H9 (cell line): Measurements from ENCODE around the gene ADAT2. TPM values are rescaled to one million over a fixed set of nuclear protein-coding genes. Genes with fewer than 3 reads are reported as not detected.

Source experiments
- DNase-seq: peaks from one replicate; pipeline ENCODE4 v3.0.0-alpha.2; 2017
- H2AFZ ChIP-seq: one replicate; pipeline ENCODE4 v1.6.1; 2013; ENCODE audit warnings: mild to moderate bottlenecking, low read length, control low read depth, moderate library complexity
- H2AK5ac ChIP-seq: 2 replicates; pipeline ENCODE4 v1.6.1; 2013; ENCODE audit warnings: low read length, control low read depth, mixed read lengths; ENCODE audit not compliant: insufficient read length
- H2BK120ac ChIP-seq: one replicate; pipeline ENCODE4 v1.6.1; 2013; ENCODE audit warnings: low read depth, mild to moderate bottlenecking, low read length, control low read depth, inconsistent platforms; ENCODE audit not compliant: poor library complexity, severe bottlenecking
- H2BK12ac ChIP-seq: 2 replicates; pipeline ENCODE4 v1.6.1; 2013; ENCODE audit warnings: low read length, control low read depth, mixed read lengths, low read depth; ENCODE audit not compliant: insufficient read length
- H2BK15ac ChIP-seq: 2 replicates; pipeline ENCODE4 v1.6.1; 2013; ENCODE audit warnings: low read depth, low read length, control low read depth
- H2BK20ac ChIP-seq: one replicate; pipeline ENCODE4 v1.6.1; 2013; ENCODE audit warnings: low read depth, mild to moderate bottlenecking, low read length, control low read depth, inconsistent platforms; ENCODE audit not compliant: poor library complexity, severe bottlenecking
- H2BK5ac ChIP-seq: 2 replicates; pipeline ENCODE4 v1.6.1; 2013; ENCODE audit warnings: low read length, control low read depth, mixed read lengths; ENCODE audit not compliant: insufficient read length
- H3K14ac ChIP-seq: 2 replicates; pipeline ENCODE4 v1.6.1; 2013; ENCODE audit warnings: low read length, control low read depth; ENCODE audit not compliant: insufficient read depth
- H3K18ac ChIP-seq: 2 replicates; pipeline ENCODE4 v1.6.1; 2013; ENCODE audit warnings: low read depth, mild to moderate bottlenecking, mixed read lengths, low read length, control low read depth; ENCODE audit not compliant: insufficient read length
- H3K23ac ChIP-seq: 2 replicates; pipeline ENCODE4 v1.6.1; 2013; ENCODE audit warnings: low read length, control low read depth, mixed read lengths, low read depth; ENCODE audit not compliant: insufficient read length
- H3K23me2 ChIP-seq: 2 replicates; pipeline ENCODE4 v1.6.1; 2013; ENCODE audit warnings: low read depth, mild to moderate bottlenecking, mixed read lengths, low read length, control low read depth; ENCODE audit not compliant: insufficient read length, poor library complexity, severe bottlenecking
- H3K27ac ChIP-seq: 2 replicates; pipeline ENCODE4 v1.5.1; 2013; ENCODE audit warnings: low read length, control low read depth, mixed read lengths, low read depth; ENCODE audit not compliant: insufficient read length
- H3K27me3 ChIP-seq: 2 replicates; pipeline ENCODE4 v1.6.1; 2013; ENCODE audit warnings: low read length, control low read depth, inconsistent platforms; ENCODE audit not compliant: insufficient read depth
- H3K4ac ChIP-seq: 2 replicates; pipeline ENCODE4 v1.6.1; 2013; ENCODE audit warnings: low read depth, mild to moderate bottlenecking, control low read depth, inconsistent platforms, low read length, moderate library complexity
- H3K4me1 ChIP-seq: 2 replicates; pipeline ENCODE4 v1.6.1; 2013; ENCODE audit warnings: low read length, control low read depth, inconsistent platforms; ENCODE audit not compliant: insufficient read depth
- H3K4me2 ChIP-seq: 2 replicates; pipeline ENCODE4 v1.6.1; 2013; ENCODE audit warnings: low read length, control low read depth, mixed read lengths; ENCODE audit not compliant: insufficient read length, insufficient read depth
- H3K56ac ChIP-seq: 2 replicates; pipeline ENCODE4 v1.6.1; 2013; ENCODE audit warnings: low read depth, mild to moderate bottlenecking, mixed read lengths, low read length, control low read depth; ENCODE audit not compliant: insufficient read length
- H3K79me1 ChIP-seq: 2 replicates; pipeline ENCODE4 v1.6.1; 2013; ENCODE audit warnings: low read depth, mild to moderate bottlenecking, moderate library complexity, low read length, control low read depth, inconsistent platforms; ENCODE audit not compliant: insufficient read depth, poor library complexity, severe bottlenecking
- H3K79me2 ChIP-seq: 2 replicates; pipeline ENCODE4 v1.6.1; 2013; ENCODE audit warnings: low read length, control low read depth, inconsistent platforms; ENCODE audit not compliant: insufficient read depth
- H3K9ac ChIP-seq: 2 replicates; pipeline ENCODE4 v1.6.1; 2013; ENCODE audit warnings: low read length, control low read depth, mixed read lengths; ENCODE audit not compliant: insufficient read length; ENCODE audit errors: extremely low read depth
- H3K9me3 ChIP-seq: one replicate; pipeline ENCODE4 v1.6.1; 2013; ENCODE audit warnings: low read depth, low read length, inconsistent platforms; ENCODE audit not compliant: control insufficient read depth
- H3T11ph ChIP-seq: one replicate; pipeline ENCODE4 v1.6.1; 2013; ENCODE audit warnings: mild to moderate bottlenecking, low read length, control low read depth, inconsistent platforms
- H4K20me1 ChIP-seq: one replicate; pipeline ENCODE4 v1.6.1; 2013; ENCODE audit not compliant: control insufficient read depth, insufficient read length, insufficient read depth
- H4K5ac ChIP-seq: 2 replicates; pipeline ENCODE4 v1.6.1; 2013; ENCODE audit warnings: low read depth, mild to moderate bottlenecking, mixed read lengths, low read length, control low read depth; ENCODE audit not compliant: insufficient read length
- H4K8ac ChIP-seq: replicated peaks from 2 replicates; pipeline ENCODE4 v1.6.1; 2013; ENCODE audit warnings: low read length, control low read depth, mixed read lengths, low read depth; ENCODE audit not compliant: insufficient read length
- H4K91ac ChIP-seq: 2 replicates; pipeline ENCODE4 v1.6.1; 2013; ENCODE audit warnings: low read depth, mild to moderate bottlenecking, moderate library complexity, mixed read lengths, low read length, control low read depth; ENCODE audit not compliant: insufficient read length
- H3K27ac Mint-ChIP-seq, 3 experiments: 2 replicates in 2 of 3; 3 replicates in 1 of 3; pipeline ENCODE4 v1.8.0; 2020 to 2021; ENCODE audit warnings: mixed read lengths in 3 of 3, mild to moderate bottlenecking in 1 of 3, moderate library complexity in 1 of 3
- H3K27me3 Mint-ChIP-seq: 2 replicates; pipeline ENCODE4 v1.8.0; 2021; ENCODE audit warnings: low read depth, mild to moderate bottlenecking, moderate library complexity, mixed read lengths
- H3K36me3 Mint-ChIP-seq, 3 experiments: 2 replicates in 2 of 3; 3 replicates in 1 of 3; pipeline ENCODE4 v1.8.0; 2020 to 2021; ENCODE audit warnings: low read depth in 3 of 3, mixed read lengths in 3 of 3; ENCODE audit not compliant: insufficient read depth in 1 of 3
- H3K4me1 Mint-ChIP-seq, 2 experiments: 2 replicates each; pipeline ENCODE4 v1.8.0; 2020; ENCODE audit warnings: mixed read lengths in 2 of 2
- H3K4me3 Mint-ChIP-seq, 2 experiments: 2 replicates in 1 of 2; 3 replicates in 1 of 2; pipeline ENCODE4 v1.8.0; 2020 to 2021; ENCODE audit warnings: mild to moderate bottlenecking in 2 of 2, mixed read lengths in 2 of 2, moderate library complexity in 1 of 2
- H3K9me3 Mint-ChIP-seq, 2 experiments: 2 replicates in 1 of 2; 3 replicates in 1 of 2; pipeline ENCODE4 v1.8.0; 2020; ENCODE audit warnings: mild to moderate bottlenecking in 2 of 2, mixed read lengths in 2 of 2, moderate library complexity in 1 of 2
- CTCF ChIP-seq: fragments of 200-600 bp; sonication (generic); conservative IDR thresholded peaks from 3 replicates; pipeline ENCODE4 v1.8.0; 2021; ENCODE audit warnings: antibody characterized with exemption, mild to moderate bottlenecking
- WGBS: extraction: QIAGEN DNeasy Blood & Tissue Kit; methylation state at CpG from one replicate; pipeline ENCODE4 v1.1.7; 2013; ENCODE audit warnings: missing lambda C conversion rate, low lambda C conversion rate, mixed read lengths; ENCODE audit not compliant: insufficient read length; ENCODE audit errors: extremely low coverage; 5-methylcytosine and 5-hydroxymethylcytosine counted together
- total RNA-seq: library from RNA; stranded (reverse); gene quantifications from 2 replicates; pipeline ENCODE4 v1.2.1, GENCODE V29; 2021

ADAT2 gene
- total RNA-seq, 1 experiment from 2014 or later, result 11.3 TPM

- H2BK5ac ChIP-seq, result no peak overlapping the region
- no peaks in the 10 kb centered on the region for H3K9me3 Mint-ChIP-seq
- H3K9ac ChIP-seq, result no peak overlapping the region
- no peaks in the 10 kb centered on the region for H3K9me3 ChIP-seq
- no peak overlapping the region for H2AK5ac ChIP-seq
- H2AFZ ChIP-seq, result no peak overlapping the region
- no peaks in the 10 kb centered on the region for H3K79me2 ChIP-seq
- no peaks in the 10 kb centered on the region for H3K23me2 ChIP-seq
- no peak overlapping the region for H3K4ac ChIP-seq
- no peak overlapping the region for H3K4me2 ChIP-seq
- no peak overlapping the region for H4K8ac ChIP-seq
- no peak overlapping the region for H4K91ac ChIP-seq
- peaks cover 2 to 6% (median 4%) of the 10 kb centered on the region in 3 experiments; a peak in 3 of 7 replicates for H3K36me3 Mint-ChIP-seq
- no peak overlapping the region for H2BK20ac ChIP-seq
- no peak overlapping the region for H3K27ac Mint-ChIP-seq
- no peak overlapping the region for H3K23ac ChIP-seq
- H2BK120ac ChIP-seq, result no peak overlapping the region
- H3K18ac ChIP-seq, result no peak overlapping the region
- no peak overlapping the region for H3K27ac ChIP-seq
- H3K4me1 Mint-ChIP-seq, result no peaks in the 10 kb centered on the region
- H3K79me1 ChIP-seq, result no peaks in the 10 kb centered on the region
- no peaks in the 10 kb centered on the region for H3K27me3 Mint-ChIP-seq
- DNase-seq, result no peak
- no peaks in the 10 kb centered on the region for H4K20me1 ChIP-seq
- no peak for TF ChIP-seq CTCF
- H2BK15ac ChIP-seq, result no peak overlapping the region
- H3K14ac ChIP-seq, result no peak overlapping the region
- H3K27me3 ChIP-seq, result no peaks in the 10 kb centered on the region; the same call in 1 of the 2 replicates
- H3K4me3 Mint-ChIP-seq, result no peak overlapping the region
- H2BK12ac ChIP-seq, result no peak overlapping the region
- H4K5ac ChIP-seq, result no peak overlapping the region
- no peak overlapping the region for H3T11ph ChIP-seq
- no peak overlapping the region for H3K56ac ChIP-seq
- no peaks in the 10 kb centered on the region for H3K4me1 ChIP-seq
- WGBS, result no CpG with 5 or more reads among the region's 2 CpGs
Measured at GRCh38 chr6:143465546-143465945, 15.1 kb upstream of the ADAT2 start.
